HG02840 (cell line): ENCODE measurements around the gene DDX3X.
"Not testable (repeated sequence)": the region's sequence is repeated elsewhere in the genome, so short reads cannot be mapped to it uniquely, and the experiment has no call there.

Experiments used
- ATAC-seq: cut with Tn5 transposase; IDR thresholded peaks from one replicate; pipeline ENCODE4 v1.9.1; 2021; ENCODE audit warnings: mild to moderate bottlenecking, moderate library complexity, moderate number of reproducible peaks; ENCODE audit not compliant: unreplicated experiment, low FRiP score

Gene DDX3X

GRCh38 chrX:41352329-41352838 is 18.4 kb downstream of the DDX3X start:
- ATAC-seq: no peak

GRCh38 chrX:41353985-41354384 is 20.0 kb downstream of the DDX3X start:
- no peak for ATAC-seq

GRCh38 chrX:41369152-41369551 is 35.2 kb downstream of the DDX3X start:
- ATAC-seq: no peak

- ATAC-seq: not testable (repeated sequence)
Measured at GRCh38 chrX:41371575-41371974, 37.6 kb downstream of the DDX3X start.

GRCh38 chrX:41373989-41374606 is 40.1 kb downstream of the DDX3X start:
- no peak for ATAC-seq

GRCh38 chrX:41377624-41378023 is 43.7 kb downstream of the DDX3X start:
- ATAC-seq: peak; percentile 60

- ATAC-seq: no peak
Measured at GRCh38 chrX:41381685-41382084, 47.7 kb downstream of the DDX3X start.

- no peak for ATAC-seq
Measured at GRCh38 chrX:41382714-41383645, 49.0 kb downstream of the DDX3X start.

GRCh38 chrX:41384051-41384705 is 50.2 kb downstream of the DDX3X start:
- ATAC-seq: no peak

GRCh38 chrX:41386222-41386990 is 52.4 kb downstream of the DDX3X start:
- no peak for ATAC-seq

- no peak for ATAC-seq
Measured at GRCh38 chrX:41388543-41388942, 54.6 kb downstream of the DDX3X start.

- ATAC-seq: no peak
Measured at GRCh38 chrX:41389311-41389888, 55.4 kb downstream of the DDX3X start.

GRCh38 chrX:41390576-41390975 is 56.6 kb downstream of the DDX3X start:
- ATAC-seq: not testable (repeated sequence)

GRCh38 chrX:41391606-41392005 is 57.6 kb downstream of the DDX3X start:
- ATAC-seq: no peak

GRCh38 chrX:41394293-41394692 is 60.3 kb downstream of the DDX3X start:
- no peak for ATAC-seq

- no peak for ATAC-seq
Measured at GRCh38 chrX:41397219-41397618, 63.3 kb downstream of the DDX3X start.

- no peak for ATAC-seq
Measured at GRCh38 chrX:41397768-41398167, 63.8 kb downstream of the DDX3X start.

GRCh38 chrX:41402556-41402955 is 68.6 kb downstream of the DDX3X start:
- ATAC-seq: not testable (repeated sequence)

GRCh38 chrX:41405551-41405950 is 71.6 kb downstream of the DDX3X start:
- no peak for ATAC-seq

- ATAC-seq: no peak
Measured at GRCh38 chrX:41406201-41406600, 72.2 kb downstream of the DDX3X start.
